C4-2B (cell line): ENCODE data around the gene OR5C1.
"Not testable (repeated sequence)": the region's sequence is repeated elsewhere in the genome, so short reads cannot be mapped to it uniquely, and the experiment has no call there.

Source experiments
- H3K27ac ChIP-seq: fragments of 450-650 bp; 2 replicates; pipeline ENCODE4 v1.5.1; 2017
- ZFX ChIP-seq: fragments of 450-650 bp; IDR thresholded peaks from 2 replicates; pipeline ENCODE4 v1.6.1; 2017
- TF ChIP-seq, protein P1 (sequence below): fragments of 450-650 bp; conservative IDR thresholded peaks from 2 replicates; pipeline ENCODE4 v1.5.1; 2017; ENCODE audit warnings: mild to moderate bottlenecking

Gene OR5C1

DNA sequence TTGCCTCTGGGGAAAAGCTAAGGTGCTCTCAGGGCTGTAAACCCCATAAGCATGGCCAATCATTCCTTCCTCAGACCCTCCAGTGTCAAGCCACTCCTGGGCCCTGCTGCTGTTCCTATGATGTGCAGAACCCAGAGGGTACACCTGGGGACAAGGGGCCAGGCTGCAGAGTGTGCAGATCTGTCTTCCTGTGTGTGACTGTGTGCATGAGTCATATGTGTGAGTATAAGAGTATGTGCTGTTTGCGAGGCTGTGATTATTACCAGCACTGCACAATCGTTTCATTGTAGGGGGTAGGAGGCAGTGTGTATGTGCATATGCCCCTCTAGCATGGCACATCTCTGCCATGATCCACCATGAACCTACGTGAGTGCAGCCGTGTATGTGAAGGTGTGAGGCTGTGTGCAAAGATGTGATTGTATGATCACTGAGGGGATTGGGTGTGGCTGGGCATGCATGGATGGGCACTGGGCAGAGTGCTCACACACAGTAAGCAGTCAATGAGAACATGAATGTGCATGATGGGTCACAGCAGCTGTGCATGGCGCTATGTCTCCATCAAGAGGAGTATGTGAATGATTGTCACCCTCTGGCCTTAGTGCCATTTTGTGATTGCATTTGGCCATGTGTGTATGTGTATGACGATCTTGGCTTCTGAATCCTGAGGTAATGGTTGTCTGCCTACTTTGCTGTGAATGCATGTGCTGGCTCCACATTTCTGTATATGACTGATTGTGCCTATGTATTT lies 8.8 kb downstream of the OR5C1 start:
- no peak overlapping the region for H3K27ac ChIP-seq
- no peak for TF ChIP-seq ZFX
- TF ChIP-seq, protein P1, sequence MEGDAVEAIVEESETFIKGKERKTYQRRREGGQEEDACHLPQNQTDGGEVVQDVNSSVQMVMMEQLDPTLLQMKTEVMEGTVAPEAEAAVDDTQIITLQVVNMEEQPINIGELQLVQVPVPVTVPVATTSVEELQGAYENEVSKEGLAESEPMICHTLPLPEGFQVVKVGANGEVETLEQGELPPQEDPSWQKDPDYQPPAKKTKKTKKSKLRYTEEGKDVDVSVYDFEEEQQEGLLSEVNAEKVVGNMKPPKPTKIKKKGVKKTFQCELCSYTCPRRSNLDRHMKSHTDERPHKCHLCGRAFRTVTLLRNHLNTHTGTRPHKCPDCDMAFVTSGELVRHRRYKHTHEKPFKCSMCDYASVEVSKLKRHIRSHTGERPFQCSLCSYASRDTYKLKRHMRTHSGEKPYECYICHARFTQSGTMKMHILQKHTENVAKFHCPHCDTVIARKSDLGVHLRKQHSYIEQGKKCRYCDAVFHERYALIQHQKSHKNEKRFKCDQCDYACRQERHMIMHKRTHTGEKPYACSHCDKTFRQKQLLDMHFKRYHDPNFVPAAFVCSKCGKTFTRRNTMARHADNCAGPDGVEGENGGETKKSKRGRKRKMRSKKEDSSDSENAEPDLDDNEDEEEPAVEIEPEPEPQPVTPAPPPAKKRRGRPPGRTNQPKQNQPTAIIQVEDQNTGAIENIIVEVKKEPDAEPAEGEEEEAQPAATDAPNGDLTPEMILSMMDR: no peak

DNA sequence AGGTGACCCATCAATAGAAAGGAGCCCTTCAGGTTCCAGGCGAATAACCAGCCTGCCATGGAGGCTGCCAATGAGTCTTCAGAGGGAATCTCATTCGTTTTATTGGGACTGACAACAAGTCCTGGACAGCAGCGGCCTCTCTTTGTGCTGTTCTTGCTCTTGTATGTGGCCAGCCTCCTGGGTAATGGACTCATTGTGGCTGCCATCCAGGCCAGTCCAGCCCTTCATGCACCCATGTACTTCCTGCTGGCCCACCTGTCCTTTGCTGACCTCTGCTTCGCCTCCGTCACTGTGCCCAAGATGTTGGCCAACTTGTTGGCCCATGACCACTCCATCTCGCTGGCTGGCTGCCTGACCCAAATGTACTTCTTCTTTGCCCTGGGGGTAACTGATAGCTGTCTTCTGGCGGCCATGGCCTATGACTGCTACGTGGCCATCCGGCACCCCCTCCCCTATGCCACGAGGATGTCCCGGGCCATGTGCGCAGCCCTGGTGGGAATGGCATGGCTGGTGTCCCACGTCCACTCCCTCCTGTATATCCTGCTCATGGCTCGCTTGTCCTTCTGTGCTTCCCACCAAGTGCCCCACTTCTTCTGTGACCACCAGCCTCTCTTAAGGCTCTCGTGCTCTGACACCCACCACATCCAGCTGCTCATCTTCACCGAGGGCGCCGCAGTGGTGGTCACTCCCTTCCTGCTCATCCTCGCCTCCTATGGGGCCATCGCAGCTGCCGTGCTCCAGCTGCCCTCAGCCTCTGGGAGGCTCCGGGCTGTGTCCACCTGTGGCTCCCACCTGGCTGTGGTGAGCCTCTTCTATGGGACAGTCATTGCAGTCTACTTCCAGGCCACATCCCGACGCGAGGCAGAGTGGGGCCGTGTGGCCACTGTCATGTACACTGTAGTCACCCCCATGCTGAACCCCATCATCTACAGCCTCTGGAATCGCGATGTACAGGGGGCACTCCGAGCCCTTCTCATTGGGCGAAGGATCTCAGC lies 11.6 kb downstream of the OR5C1 start, which contains the start of gene OR1K1:
Gene OR1K1 (plus strand): TSS at position 58 of the 995 bp plus-strand sequence. CDS start 0 bp downstream, at position 58.
- TF ChIP-seq ZFX: no peak
- TF ChIP-seq, protein P1: no peak
- H3K27ac ChIP-seq: no peak within 1 kb of the TSS

DNA sequence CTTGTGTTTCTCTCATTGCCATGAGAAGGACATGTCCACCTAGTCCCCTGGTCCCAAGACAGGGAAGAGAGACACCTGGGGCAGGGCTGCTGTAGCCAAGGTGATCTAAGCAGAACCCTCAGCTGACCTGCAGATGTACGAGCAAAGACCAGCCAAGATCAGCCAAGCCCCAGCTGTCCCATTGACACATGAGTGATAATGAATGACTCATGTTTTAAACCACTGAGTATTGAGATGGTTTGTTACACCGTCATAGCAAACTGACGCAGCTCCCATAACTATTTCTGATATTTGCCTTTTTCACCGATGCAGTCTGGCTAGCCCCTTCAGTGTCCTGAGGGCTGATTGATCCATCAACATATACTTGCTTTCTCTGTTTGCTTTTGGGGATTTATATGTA lies 17.9 kb downstream of the OR5C1 start:
- TF ChIP-seq, protein P1: no peak
- TF ChIP-seq ZFX: no peak
- no peak overlapping the region for H3K27ac ChIP-seq

DNA sequence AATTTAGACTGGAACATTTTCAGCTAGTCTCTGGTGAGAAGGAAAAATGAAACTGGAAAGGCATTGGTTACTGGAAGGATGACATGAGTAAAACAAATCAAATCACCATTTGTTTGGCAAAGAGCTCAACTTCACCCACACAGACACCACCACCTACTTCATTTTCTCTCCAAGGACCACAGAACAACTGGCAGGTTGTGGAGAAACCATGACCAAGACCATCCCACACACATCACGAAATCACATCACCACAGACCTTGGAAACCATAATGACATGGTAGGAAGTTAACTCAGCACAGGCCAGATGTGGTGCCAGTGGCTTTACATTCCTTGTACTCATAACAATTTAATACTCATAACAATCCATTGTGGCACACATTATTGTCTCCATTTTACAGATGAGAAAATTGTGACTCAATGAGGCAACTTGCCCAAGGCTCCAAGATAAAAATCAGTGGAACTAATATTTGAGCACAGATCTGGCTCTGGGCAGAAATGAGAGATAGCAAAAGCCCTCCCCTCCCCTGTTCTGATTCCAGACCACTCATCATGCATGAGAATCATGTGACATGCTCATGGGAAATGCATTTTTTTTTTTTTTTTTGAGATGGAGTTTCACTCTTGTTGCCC lies 18.7 kb downstream of the OR5C1 start:
- no peak for TF ChIP-seq ZFX
- no peak overlapping the region for H3K27ac ChIP-seq

DNA sequence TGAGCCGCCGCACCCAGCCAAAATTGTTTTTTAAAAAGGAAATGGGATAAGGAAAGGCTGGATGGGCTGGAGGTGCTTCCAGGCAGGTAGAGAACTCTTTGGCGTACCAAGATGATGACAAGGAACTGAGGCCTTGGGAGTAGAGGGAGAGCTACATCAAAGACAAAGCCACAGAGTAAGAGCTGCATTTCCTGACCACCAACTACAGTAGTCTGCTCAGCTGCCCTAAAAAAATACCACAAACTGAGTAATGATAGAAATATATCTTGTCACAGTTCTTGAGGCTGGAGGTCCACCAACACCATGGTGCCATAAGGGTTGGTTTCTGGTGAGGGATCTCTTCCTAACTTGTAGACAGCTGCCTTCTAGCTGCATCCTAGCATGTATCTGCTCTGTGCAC lies 19.4 kb downstream of the OR5C1 start:
- H3K27ac ChIP-seq: no peak overlapping the region
- TF ChIP-seq ZFX: no peak
- TF ChIP-seq, protein P1: no peak

DNA sequence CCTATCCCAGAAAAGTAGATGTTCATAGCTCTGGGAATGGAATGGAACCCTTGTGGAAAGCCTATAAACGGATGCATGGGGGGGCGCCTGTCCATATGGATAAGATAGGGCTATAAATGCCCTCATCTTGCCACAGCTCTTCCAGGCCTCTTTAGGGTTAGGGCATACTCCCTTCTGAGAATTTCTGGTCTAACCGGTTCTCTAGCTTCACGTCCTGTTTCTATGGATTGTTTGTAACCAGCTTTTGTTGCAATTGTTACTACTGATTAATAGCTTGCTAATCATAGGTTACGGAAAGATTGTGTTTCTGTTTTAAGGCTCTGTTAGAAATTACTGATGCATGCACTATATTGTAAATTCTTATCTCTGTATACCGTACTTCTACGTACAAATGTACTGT lies 20.5 kb downstream of the OR5C1 start:
- not testable (repeated sequence) for H3K27ac ChIP-seq

DNA sequence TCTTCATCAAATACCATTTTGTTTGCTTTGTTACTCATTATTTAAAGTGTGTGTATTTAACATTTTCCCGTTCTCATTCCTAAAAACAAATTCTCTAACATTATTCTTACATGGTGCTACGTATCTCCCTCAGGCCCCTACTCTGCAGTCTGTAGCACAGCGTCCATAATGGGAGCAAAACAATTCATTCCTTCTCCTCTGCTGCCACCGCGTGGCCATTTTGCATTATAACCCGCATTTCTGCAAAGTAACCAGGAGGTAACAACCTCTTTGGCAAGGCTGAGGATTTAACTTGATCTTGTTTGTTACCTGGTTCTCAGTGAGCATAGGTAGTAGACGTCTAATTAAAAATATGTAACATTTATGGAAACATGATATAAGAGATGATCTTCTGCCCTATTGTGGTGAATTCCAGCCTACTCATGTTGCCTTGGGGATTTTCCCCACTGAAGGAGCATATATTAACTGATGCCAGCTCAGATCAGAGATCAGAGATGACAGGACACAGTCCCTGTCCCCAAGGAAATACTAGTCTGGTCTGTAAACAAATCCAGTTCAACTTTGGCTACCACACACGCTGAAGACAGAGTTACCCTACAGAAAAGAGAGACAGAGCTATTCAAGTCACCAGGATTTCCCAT lies 21.7 kb downstream of the OR5C1 start:
- no peak overlapping the region; the same call in 1 of the 2 replicates for H3K27ac ChIP-seq
- no peak for TF ChIP-seq ZFX
- TF ChIP-seq, protein P1: peak; percentile 82
